ENCODE measurements around the gene CTNNA1. TPM values are rescaled to one million over a fixed set of nuclear protein-coding genes. Genes with fewer than 3 reads are reported as not detected.

Gene CTNNA1
- polyA plus RNA-seq, 1 donor (not counting 4 experiments of a cell fraction or from before 2014, with no cell fraction given), result 119 TPM

GRCh38 chr5:138948471-138949222, 195.4 kb downstream of the CTNNA1 start:
- Histone ChIP-seq H3K27me3 (ENCODE audit: control insufficient read depth, extremely low read depth, insufficient read depth, low read length) (no peaks in the 10 kb centered on the region), H3K79me2 (ENCODE audit: control insufficient read depth, insufficient read depth, low read length) (no peaks in the 10 kb centered on the region), H3K9ac (ENCODE audit: control insufficient read depth, extremely low read depth, insufficient read depth, low read length) (no peak overlapping the region), H3K9me1 (ENCODE audit: control insufficient read depth, extremely low read depth, insufficient read depth, low read length) (no peaks in the 10 kb centered on the region), H3K4me3 (ENCODE audit: control insufficient read depth in 2 of 3, extremely low read depth in 1 of 3, insufficient read depth in 2 of 3, low read depth in 1 of 3, low read length in 3 of 3) (no peak overlapping the region), H4K20me1 (ENCODE audit: control insufficient read depth, extremely low read depth, insufficient read depth, low read length) (no peaks in the 10 kb centered on the region), H3K27ac (ENCODE audit: control insufficient read depth, insufficient read depth, low read length) (no peak overlapping the region), H3K4me1 (ENCODE audit: control insufficient read depth, extremely low read depth, insufficient read depth, low read length) (peaks cover 13% of the 10 kb centered on the region), H3K9me3 (ENCODE audit: control insufficient read depth, low read depth, low read length) (no peaks in the 10 kb centered on the region), H2AFZ (ENCODE audit: control insufficient read depth, low read length) (no peak overlapping the region), H3K4me2 (ENCODE audit: control insufficient read depth, extremely low read depth, insufficient read depth, low read depth, low read length) (no peak overlapping the region), H3K36me3 (ENCODE audit: control insufficient read depth in 2 of 2, extremely low read depth in 1 of 2, insufficient read depth in 2 of 2, low read length in 2 of 2) (peaks cover 1 to 4% of the 10 kb centered on the region in 2 experiments)
- no peak for FAIRE-seq
- no peak for DNase-seq (ENCODE audit: low read depth, low spot score)
- dilution Hi-C loops (cut with MboI; ENCODE audit: extremely low pct_ligation_motif_present, low sequenced_read_pairs), result no loop called here
- TF ChIP-seq CTCF (optimal IDR thresholded peaks at IDR 0.05 in 1 of 3, IDR thresholded peaks at IDR 0.05 in 1 of 3, conservative IDR thresholded peaks at IDR 0.05 in 1 of 3; ENCODE audit: extremely low read depth in 1 of 3, insufficient read depth in 2 of 3, low read length in 3 of 3) (no peak), EZH2 (IDR thresholded peaks at IDR 0.05; ENCODE audit: low read length) (no peak)

- H3K4me1 ChIP-seq (ENCODE audit: control insufficient read depth, extremely low read depth, insufficient read depth, low read length), result peaks cover 15% of the 10 kb centered on the region
- H4K20me1 ChIP-seq (ENCODE audit: control insufficient read depth, extremely low read depth, insufficient read depth, low read length), result no peaks in the 10 kb centered on the region
- DNase-seq (ENCODE audit: low read depth, low spot score) (no peak), FAIRE-seq (no peak)
- H3K4me3 ChIP-seq (ENCODE audit: control insufficient read depth in 2 of 3, extremely low read depth in 1 of 3, insufficient read depth in 2 of 3, low read depth in 1 of 3, low read length in 3 of 3), result no peak overlapping the region
- H3K79me2 ChIP-seq (ENCODE audit: control insufficient read depth, insufficient read depth, low read length), result no peaks in the 10 kb centered on the region
- no peak overlapping the region for H3K27ac ChIP-seq (ENCODE audit: control insufficient read depth, insufficient read depth, low read length)
- no peak overlapping the region for H3K9ac ChIP-seq (ENCODE audit: control insufficient read depth, extremely low read depth, insufficient read depth, low read length)
- no peaks in the 10 kb centered on the region for H3K27me3 ChIP-seq (ENCODE audit: control insufficient read depth, extremely low read depth, insufficient read depth, low read length)
- no peak overlapping the region for H2AFZ ChIP-seq (ENCODE audit: control insufficient read depth, low read length)
- H3K36me3 ChIP-seq (ENCODE audit: control insufficient read depth in 2 of 2, extremely low read depth in 1 of 2, insufficient read depth in 2 of 2, low read length in 2 of 2), result peaks cover 1 to 4% of the 10 kb centered on the region in 2 experiments
- TF ChIP-seq EZH2 (IDR thresholded peaks at IDR 0.05; ENCODE audit: low read length) (no peak), CTCF (optimal IDR thresholded peaks at IDR 0.05 in 1 of 3, IDR thresholded peaks at IDR 0.05 in 1 of 3, conservative IDR thresholded peaks at IDR 0.05 in 1 of 3; ENCODE audit: extremely low read depth in 1 of 3, insufficient read depth in 2 of 3, low read length in 3 of 3) (no peak)
- dilution Hi-C loops (cut with MboI; ENCODE audit: extremely low pct_ligation_motif_present, low sequenced_read_pairs), result no loop called here
- H3K4me2 ChIP-seq (ENCODE audit: control insufficient read depth, extremely low read depth, insufficient read depth, low read depth, low read length), result no peak overlapping the region
- H3K9me3 ChIP-seq (ENCODE audit: control insufficient read depth, low read depth, low read length), result no peaks in the 10 kb centered on the region
- H3K9me1 ChIP-seq (ENCODE audit: control insufficient read depth, extremely low read depth, insufficient read depth, low read length), result no peaks in the 10 kb centered on the region
Measured at GRCh38 chr5:138949223-138949574, 196.0 kb downstream of the CTNNA1 start.

All from keratinocyte (primary cell).